Measurements from ENCODE around the gene IL15RA.

Gene IL15RA, protein sequence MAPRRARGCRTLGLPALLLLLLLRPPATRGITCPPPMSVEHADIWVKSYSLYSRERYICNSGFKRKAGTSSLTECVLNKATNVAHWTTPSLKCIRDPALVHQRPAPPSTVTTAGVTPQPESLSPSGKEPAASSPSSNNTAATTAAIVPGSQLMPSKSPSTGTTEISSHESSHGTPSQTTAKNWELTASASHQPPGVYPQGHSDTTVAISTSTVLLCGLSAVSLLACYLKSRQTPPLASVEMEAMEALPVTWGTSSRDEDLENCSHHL

DNA sequence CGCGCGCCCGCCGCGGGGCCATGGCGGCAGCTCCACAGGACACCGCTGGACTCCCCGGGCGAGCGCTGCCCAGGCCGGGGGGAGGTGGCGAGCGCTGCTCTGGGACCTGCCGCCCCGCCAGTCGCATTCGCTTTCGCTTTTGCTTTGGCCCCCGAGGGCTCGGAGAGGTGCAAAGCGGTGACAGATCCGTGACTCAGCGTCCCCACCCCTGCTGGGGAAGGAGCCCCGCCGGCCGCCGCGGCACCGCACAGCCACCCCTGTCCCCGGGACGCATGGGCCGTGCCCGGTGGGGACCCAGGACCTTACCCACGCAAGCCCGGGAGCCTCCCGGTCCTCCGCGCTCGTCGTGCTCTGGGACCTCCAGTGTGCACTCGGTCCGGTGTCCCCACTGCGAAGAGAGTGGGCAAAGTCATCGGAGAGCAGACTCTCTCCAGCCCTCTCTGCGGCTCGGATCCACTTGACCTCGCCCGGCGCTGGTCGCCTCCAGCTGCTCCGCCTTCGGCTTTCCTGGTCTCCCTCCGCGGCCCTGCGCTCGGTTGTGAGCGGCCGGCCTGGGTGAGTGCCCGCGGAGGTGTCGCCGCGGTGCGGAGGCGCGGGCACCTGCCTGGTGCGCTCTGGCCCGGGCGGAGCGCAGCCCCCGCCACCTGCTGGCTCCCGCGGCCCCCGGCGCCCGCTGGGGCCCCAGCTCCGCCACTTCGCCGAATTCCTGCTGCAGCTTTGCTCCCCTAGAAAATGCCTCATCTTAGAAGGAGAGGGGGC lies at the start of gene IL15RA:
IL15RA (minus strand) TSS at position 73 of the 759 bp plus-strand sequence; CDS start at position 22, 51 bp downstream.
- DNase-seq, result peak; percentile 83

GRCh38 chr10:6025683-6026255 lies 48.4 kb upstream of the IL15RA start:
- no peak for DNase-seq

GRCh38 chr10:6024334-6024682 lies 47.0 kb upstream of the IL15RA start:
- no peak for DNase-seq

DNA sequence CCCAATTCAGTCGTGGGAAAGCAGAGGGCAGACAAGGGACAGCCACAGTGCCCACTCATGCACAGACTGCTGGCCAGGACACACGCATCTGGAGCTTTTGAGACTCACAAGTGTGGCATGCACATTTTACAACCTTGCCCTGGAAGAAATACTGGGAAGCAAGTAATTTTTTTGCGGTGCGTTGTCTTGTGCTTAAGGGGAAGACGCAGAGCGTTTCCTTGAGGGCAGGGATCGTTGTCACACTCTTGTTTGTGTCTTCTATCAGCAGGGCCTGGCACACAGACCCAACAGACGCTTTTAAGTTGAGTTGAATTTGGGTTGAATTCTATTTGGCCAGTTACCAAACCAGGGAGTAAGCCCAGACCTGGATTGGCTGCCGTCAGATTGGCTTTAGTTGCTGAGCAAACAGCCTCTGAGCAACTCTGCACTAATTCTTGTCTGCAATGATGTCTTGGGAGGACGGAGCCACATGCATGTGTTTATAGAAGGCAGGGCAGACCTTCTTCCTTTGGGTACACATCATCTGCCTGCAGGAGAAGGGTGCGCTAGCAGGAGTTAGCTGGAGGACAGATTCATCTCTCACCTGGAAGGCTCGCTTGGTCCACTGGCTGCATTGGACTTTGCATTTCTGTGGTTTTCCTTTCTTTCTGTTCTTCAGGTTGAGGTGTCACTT lies 46.5 kb upstream of the IL15RA start:
- no peak for DNase-seq

GRCh38 chr10:6022660-6023059 lies 45.3 kb upstream of the IL15RA start:
- no peak for DNase-seq

DNA sequence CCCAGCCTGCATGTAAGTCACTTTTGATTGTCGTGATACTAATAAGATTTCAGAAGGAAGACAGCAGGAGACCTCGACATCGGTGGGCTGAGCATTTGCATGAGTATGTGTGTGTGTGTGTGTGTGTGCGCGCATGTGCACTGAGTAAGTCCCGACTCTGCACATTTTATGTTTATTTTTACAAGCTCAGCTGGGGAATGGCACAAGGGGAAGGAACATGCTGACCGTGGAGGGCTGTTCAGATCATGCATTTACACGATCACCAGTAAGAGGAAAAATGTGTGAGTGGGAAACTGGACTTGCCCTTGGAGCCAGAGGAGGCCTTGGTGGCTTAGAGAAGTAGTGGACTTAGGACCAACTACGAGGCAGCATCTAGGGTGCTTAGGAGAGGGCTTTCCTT lies 43.5 kb upstream of the IL15RA start:
- no peak for DNase-seq

GRCh38 chr10:6019796-6020195 lies 42.5 kb upstream of the IL15RA start:
- DNase-seq, result no peak

DNA sequence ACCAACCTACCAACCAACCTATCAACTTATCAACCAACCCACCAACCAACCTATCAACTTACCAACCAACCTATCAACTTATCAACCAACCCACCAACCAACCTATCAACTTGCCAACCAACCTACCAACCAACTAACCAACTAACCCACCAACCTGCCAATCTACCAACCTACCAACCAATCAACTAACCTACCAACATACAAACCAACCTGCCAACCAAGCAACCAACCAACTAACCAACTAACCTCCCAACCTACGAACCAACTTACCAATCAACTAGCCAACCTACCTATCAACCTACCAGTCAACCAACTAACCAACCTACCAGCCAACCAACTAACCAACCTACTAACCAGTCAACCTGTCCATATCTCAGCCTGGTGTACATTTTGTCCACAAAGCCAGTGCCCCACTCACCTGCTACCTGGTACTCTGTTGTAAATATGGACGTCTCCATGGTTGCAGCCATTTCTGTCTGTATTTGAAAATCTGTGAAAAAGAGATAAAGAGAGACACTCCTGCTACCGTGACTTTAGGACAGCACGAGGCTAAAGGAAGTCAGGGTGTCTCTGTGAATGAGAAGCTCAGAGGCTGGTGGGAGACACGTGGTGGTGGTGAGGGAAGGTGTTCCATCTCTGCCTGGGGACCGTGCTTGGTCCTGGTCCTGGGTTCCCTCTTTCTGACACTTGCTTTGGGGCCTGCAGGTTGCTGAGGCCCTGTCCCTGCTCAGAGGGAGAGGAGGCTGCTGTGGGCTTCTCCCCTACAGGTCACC lies 41.9 kb upstream of the IL15RA start:
- DNase-seq, result no peak

- DNase-seq, result no peak
Measured at GRCh38 chr10:6018422-6018821, 41.1 kb upstream of the IL15RA start.

GRCh38 chr10:6017781-6018354 lies 40.5 kb upstream of the IL15RA start:
- DNase-seq, result no peak

GRCh38 chr10:6014241-6014761 lies 37.0 kb upstream of the IL15RA start:
- no peak for DNase-seq

- DNase-seq, result no peak
Measured at GRCh38 chr10:6013413-6014192, 36.3 kb upstream of the IL15RA start.

GRCh38 chr10:6012121-6012905 lies 35.0 kb upstream of the IL15RA start:
- no peak for DNase-seq

GRCh38 chr10:6011558-6011957 lies 34.2 kb upstream of the IL15RA start:
- no peak for DNase-seq

- DNase-seq, result no peak
Measured at GRCh38 chr10:6010569-6010968, 33.2 kb upstream of the IL15RA start.

DNA sequence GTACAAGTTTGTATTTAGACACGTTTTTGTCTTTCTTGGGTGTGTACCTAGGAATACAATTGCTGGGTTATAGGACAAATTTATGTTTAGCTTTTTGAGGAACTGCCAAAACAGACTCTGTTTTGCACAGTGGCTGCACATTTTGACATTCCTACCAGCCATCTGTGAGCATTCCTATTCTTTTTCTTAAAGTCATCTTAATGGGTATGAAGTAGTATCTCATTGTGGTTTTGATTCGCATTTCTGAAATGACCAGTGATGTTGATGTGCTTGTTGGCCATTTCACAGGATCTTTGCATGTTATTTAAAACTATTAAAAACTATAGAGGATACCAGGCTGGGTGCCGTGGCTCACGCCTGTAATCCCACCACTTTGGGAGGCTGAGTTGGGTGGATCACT lies 32.6 kb upstream of the IL15RA start:
- DNase-seq, result no peak

DNA sequence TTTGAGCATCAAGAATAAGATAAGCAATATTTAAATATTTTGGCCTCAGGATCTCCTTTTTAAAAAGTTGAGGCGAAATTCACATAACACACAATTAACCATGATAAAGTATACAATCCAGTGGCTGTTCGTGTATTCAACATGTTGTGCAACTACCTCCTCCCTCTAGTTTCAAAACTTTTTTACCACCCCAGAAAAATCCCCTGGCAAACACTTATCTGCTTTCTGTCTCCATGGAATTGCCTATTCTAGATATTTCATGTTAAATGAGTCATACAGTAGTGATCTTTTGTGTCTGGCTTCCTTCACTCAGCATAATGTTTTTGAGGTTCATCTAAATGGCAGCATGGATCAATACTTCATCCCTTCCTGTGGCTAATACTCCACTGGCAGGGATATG lies 31.8 kb upstream of the IL15RA start:
- DNase-seq, result no peak

DNA sequence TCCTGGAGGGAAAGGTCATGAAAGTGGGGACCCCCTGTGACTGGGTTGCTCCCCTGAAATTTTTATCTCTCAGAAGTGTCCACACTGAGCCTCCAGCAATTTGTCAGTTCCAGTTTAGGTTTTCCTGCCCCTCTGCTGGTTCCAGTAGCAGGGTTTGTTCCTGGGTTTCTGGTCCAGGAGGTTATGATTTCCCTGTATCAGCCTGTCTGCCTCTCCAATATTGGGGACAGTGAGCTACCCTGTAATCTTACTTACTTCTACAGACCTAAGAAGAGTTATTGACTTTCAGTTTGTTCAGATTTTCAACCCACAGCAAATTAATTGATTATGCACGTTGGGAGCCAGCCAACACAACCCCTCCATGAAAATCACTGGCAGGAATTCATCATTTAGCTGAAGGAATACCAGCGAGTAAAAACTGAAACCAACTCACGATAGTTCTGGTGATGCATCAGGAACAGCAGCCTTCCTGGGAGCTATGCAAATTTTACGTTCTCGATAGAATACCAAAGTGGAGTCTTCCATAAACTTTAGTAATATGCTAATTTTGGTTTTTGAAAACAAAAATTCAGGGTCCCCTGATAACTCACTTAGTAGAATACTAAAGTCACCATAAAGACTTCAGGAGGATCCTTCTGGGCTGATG lies 31.3 kb upstream of the IL15RA start:
- no peak for DNase-seq

- DNase-seq, result no peak
Measured at GRCh38 chr10:6006991-6007390, 29.6 kb upstream of the IL15RA start.

GRCh38 chr10:6006546-6006945 lies 29.2 kb upstream of the IL15RA start:
- DNase-seq, result no peak

Data from activated T-cell treated with anti-CD3 and anti-CD28 coated beads, Interleukin-2, amount 50 U/mL, for 1 hour (primary cell).